ENCODE results near the gene APBB2. TPM values are rescaled to one million over a fixed set of nuclear protein-coding genes. Genes with fewer than 3 reads are reported as not detected.

APBB2 gene
- total and polyA plus RNA-seq, 4 donors, result 4.8 to 31.5 (median 11.2) TPM

GRCh38 chr4:40933272-40934053 is 280.9 kb downstream of the APBB2 start:
- no peaks in the 10 kb centered on the region for H3K9me3 ChIP-seq (ENCODE audit: control insufficient read depth in 4 of 4, low read length in 3 of 4)
- peaks cover 0 to 13% (median 3%) of the 10 kb centered on the region in 4 donors for H3K36me3 ChIP-seq (ENCODE audit: control insufficient read depth in 4 of 4, insufficient read depth in 3 of 4, low read depth in 1 of 4, low read length in 3 of 4)
- H3K9ac ChIP-seq (ENCODE audit: low read depth in 1 of 2, low read length in 2 of 2), result no peak overlapping the region
- WGBS, result 96% methylated on average over 11 of the region's 11 CpGs
- DNase-seq (ENCODE audit: low spot score), result no peak
- H3K27ac ChIP-seq (ENCODE audit: low read depth in 1 of 2, low read length in 2 of 2), result no peak overlapping the region
- H3K27me3 ChIP-seq (ENCODE audit: control insufficient read depth in 4 of 4, insufficient read depth in 4 of 4, low read length in 3 of 4), result no peaks in the 10 kb centered on the region
- no peaks in the 10 kb centered on the region for H3K4me1 ChIP-seq (ENCODE audit: control insufficient read depth in 4 of 4, insufficient read depth in 4 of 4, low read length in 3 of 4)
- H3K4me3 ChIP-seq (ENCODE audit: low read depth in 1 of 3, low read length in 3 of 3), result no peak overlapping the region
- TF ChIP-seq EGR1 (IDR thresholded peaks at IDR 0.05; ENCODE audit: low read depth in 2 of 2) (no peak), HNF4A (conservative IDR thresholded peaks at IDR 0.05) (no peak), CTCF (IDR thresholded peaks at IDR 0.05; ENCODE audit: low read depth, low read length, missing input control) (no peak), FOXA1 (IDR thresholded peaks at IDR 0.05) (no peak), ZBTB33 (IDR thresholded peaks at IDR 0.05) (no peak), RXRA (IDR thresholded peaks at IDR 0.05) (no peak), JUND (IDR thresholded peaks at IDR 0.05) (no peak), NR2F2 (IDR thresholded peaks at IDR 0.05) (no peak), SP1 (IDR thresholded peaks at IDR 0.05) (no peak), GABPA (IDR thresholded peaks at IDR 0.05 in 1 of 2, conservative IDR thresholded peaks at IDR 0.05 in 1 of 2) (no peak)
- TF ChIP-seq, protein P1, sequence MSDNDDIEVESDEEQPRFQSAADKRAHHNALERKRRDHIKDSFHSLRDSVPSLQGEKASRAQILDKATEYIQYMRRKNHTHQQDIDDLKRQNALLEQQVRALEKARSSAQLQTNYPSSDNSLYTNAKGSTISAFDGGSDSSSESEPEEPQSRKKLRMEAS (IDR thresholded peaks at IDR 0.05), result no peak
- TF ChIP-seq, protein P2, sequence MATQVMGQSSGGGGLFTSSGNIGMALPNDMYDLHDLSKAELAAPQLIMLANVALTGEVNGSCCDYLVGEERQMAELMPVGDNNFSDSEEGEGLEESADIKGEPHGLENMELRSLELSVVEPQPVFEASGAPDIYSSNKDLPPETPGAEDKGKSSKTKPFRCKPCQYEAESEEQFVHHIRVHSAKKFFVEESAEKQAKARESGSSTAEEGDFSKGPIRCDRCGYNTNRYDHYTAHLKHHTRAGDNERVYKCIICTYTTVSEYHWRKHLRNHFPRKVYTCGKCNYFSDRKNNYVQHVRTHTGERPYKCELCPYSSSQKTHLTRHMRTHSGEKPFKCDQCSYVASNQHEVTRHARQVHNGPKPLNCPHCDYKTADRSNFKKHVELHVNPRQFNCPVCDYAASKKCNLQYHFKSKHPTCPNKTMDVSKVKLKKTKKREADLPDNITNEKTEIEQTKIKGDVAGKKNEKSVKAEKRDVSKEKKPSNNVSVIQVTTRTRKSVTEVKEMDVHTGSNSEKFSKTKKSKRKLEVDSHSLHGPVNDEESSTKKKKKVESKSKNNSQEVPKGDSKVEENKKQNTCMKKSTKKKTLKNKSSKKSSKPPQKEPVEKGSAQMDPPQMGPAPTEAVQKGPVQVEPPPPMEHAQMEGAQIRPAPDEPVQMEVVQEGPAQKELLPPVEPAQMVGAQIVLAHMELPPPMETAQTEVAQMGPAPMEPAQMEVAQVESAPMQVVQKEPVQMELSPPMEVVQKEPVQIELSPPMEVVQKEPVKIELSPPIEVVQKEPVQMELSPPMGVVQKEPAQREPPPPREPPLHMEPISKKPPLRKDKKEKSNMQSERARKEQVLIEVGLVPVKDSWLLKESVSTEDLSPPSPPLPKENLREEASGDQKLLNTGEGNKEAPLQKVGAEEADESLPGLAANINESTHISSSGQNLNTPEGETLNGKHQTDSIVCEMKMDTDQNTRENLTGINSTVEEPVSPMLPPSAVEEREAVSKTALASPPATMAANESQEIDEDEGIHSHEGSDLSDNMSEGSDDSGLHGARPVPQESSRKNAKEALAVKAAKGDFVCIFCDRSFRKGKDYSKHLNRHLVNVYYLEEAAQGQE (IDR thresholded peaks at IDR 0.05), result no peak
- TF ChIP-seq, protein P3, sequence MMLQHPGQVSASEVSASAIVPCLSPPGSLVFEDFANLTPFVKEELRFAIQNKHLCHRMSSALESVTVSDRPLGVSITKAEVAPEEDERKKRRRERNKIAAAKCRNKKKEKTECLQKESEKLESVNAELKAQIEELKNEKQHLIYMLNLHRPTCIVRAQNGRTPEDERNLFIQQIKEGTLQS (IDR thresholded peaks at IDR 0.05), result no peak

DNA sequence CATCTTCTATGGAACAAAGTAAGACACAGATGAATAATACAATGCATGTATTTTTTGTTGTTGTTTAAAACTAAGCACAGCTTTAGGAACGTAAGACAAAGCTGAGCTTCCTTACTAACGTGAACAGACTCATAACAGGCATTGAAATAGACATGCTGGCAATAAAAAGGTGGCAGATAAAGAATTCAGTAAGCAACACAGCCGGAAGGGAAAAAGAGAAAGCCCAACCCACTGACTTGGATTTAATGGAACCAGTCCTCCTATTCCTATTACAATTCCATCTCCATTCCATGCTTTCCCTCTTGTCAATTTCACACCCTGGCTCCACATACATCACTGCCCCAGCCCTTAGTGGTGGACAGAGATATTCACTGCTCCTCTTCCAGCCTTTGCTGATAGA is 282.5 kb downstream of the APBB2 start:
- H3K4me1 ChIP-seq (ENCODE audit: control insufficient read depth in 4 of 4, insufficient read depth in 4 of 4, low read length in 3 of 4), result peaks cover 0 to 5% (median 2%) of the 10 kb centered on the region in 4 donors
- DNase-seq (ENCODE audit: low spot score), result no peak
- H3K27ac ChIP-seq (ENCODE audit: low read depth in 1 of 2, low read length in 2 of 2), result no peak overlapping the region
- no peaks in the 10 kb centered on the region for H3K9me3 ChIP-seq (ENCODE audit: control insufficient read depth in 4 of 4, low read length in 3 of 4)
- 86% methylated on average over 3 of the region's 3 CpGs for WGBS
- no peak overlapping the region for H3K4me3 ChIP-seq (ENCODE audit: low read depth in 1 of 3, low read length in 3 of 3)
- no peaks in the 10 kb centered on the region for H3K27me3 ChIP-seq (ENCODE audit: control insufficient read depth in 4 of 4, insufficient read depth in 4 of 4, low read length in 3 of 4)
- H3K36me3 ChIP-seq (ENCODE audit: control insufficient read depth in 4 of 4, insufficient read depth in 3 of 4, low read depth in 1 of 4, low read length in 3 of 4), result peaks cover 0 to 13% (median 3%) of the 10 kb centered on the region in 4 donors
- H3K9ac ChIP-seq (ENCODE audit: low read depth in 1 of 2, low read length in 2 of 2), result no peak overlapping the region
- TF ChIP-seq, protein P3 (IDR thresholded peaks at IDR 0.05), result no peak
- TF ChIP-seq HNF4G (IDR thresholded peaks at IDR 0.05), result no peak
- TF ChIP-seq JUND (IDR thresholded peaks at IDR 0.05), result no peak
- no peak for TF ChIP-seq FOXA1 (IDR thresholded peaks at IDR 0.05)
- no peak for TF ChIP-seq GABPA (IDR thresholded peaks at IDR 0.05 in 1 of 2, conservative IDR thresholded peaks at IDR 0.05 in 1 of 2)
- TF ChIP-seq RXRA (IDR thresholded peaks at IDR 0.05), result no peak
- no peak for TF ChIP-seq NR2F2 (IDR thresholded peaks at IDR 0.05)
- TF ChIP-seq YY1 (IDR thresholded peaks at IDR 0.05), result no peak
- TF ChIP-seq, protein P1 (IDR thresholded peaks at IDR 0.05), result no peak
- TF ChIP-seq ZBTB33 (IDR thresholded peaks at IDR 0.05), result no peak
- TF ChIP-seq SP1 (IDR thresholded peaks at IDR 0.05), result no peak
- TF ChIP-seq TAF1 (conservative IDR thresholded peaks at IDR 0.05), result no peak
- no peak for TF ChIP-seq EGR1 (IDR thresholded peaks at IDR 0.05; ENCODE audit: low read depth in 2 of 2)
- no peak for TF ChIP-seq FOXA2 (IDR thresholded peaks at IDR 0.05)
- no peak for TF ChIP-seq RAD21 (IDR thresholded peaks at IDR 0.05)
- no peak for TF ChIP-seq HNF4A (conservative IDR thresholded peaks at IDR 0.05)

Measured in liver (tissue), 9 donors.